ENCODE data around the gene OR52J3. TPM values are rescaled to one million over a fixed set of nuclear protein-coding genes. Genes with fewer than 3 reads are reported as not detected.

Gene OR52J3
- total and polyA plus RNA-seq, 2 of the 8 experiments (the other 6 are each of a cell fraction or from before 2014, with no cell fraction given) = not detected

GRCh38 chr11:5007561-5007960 lies 38.8 kb upstream of the OR52J3 start (continued):
- no peak for TF ChIP-seq TBP (IDR thresholded peaks at IDR 0.05; ENCODE audit: low read depth, low read length)
- no peak for TF ChIP-seq CHD2 (IDR thresholded peaks at IDR 0.05; ENCODE audit: low read length)
- TF ChIP-seq NRF1 (IDR thresholded peaks at IDR 0.05; ENCODE audit: low read depth, low read length) = no peak
- no peak for TF ChIP-seq POLR2A (IDR thresholded peaks at IDR 0.05; ENCODE audit: control extremely low read depth in 1 of 2, low read depth in 2 of 2, low read length in 2 of 2)
- TF ChIP-seq CTBP2 (IDR thresholded peaks at IDR 0.05; ENCODE audit: borderline replicate concordance, insufficient read depth, insufficient read length, low read length) = no peak

All from H1 (cell line).